Loucy (cell line): Measurements from ENCODE around the gene WDR37.
"Not testable (repeated sequence)": the region's sequence is repeated elsewhere in the genome, so short reads cannot be mapped to it uniquely, and the experiment has no call there.

Source experiments
- H2AFZ ChIP-seq: fragments of 200-600 bp; sonication (generic); 2 replicates; pipeline ENCODE4 v1.6.0; 2016; ENCODE audit warnings: antibody characterized with exemption, mild to moderate bottlenecking, low read length, moderate library complexity
- H3F3A ChIP-seq: fragments of 200-600 bp; 2 replicates; pipeline ENCODE4 v1.6.0; 2016; ENCODE audit warnings: antibody characterized with exemption, low read depth, mild to moderate bottlenecking
- H3K27me3 ChIP-seq: fragments of 200-600 bp; sonication (generic); 2 replicates; pipeline ENCODE4 v1.6.1; 2014; ENCODE audit warnings: low read length, mild to moderate bottlenecking; ENCODE audit not compliant: insufficient read depth, poor library complexity, severe bottlenecking
- H3K36me3 ChIP-seq: fragments of 200-600 bp; sonication (generic); 2 replicates; pipeline ENCODE4 v1.6.1; 2016; ENCODE audit warnings: low read length; ENCODE audit not compliant: insufficient read depth
- H3K4me1 ChIP-seq: fragments of 200-600 bp; sonication (generic); 2 replicates; pipeline ENCODE4 v1.5.1; 2014; ENCODE audit warnings: low read length, mild to moderate bottlenecking; ENCODE audit not compliant: insufficient read depth, poor library complexity, severe bottlenecking
- H3K4me2 ChIP-seq: fragments of 200-600 bp; sonication (generic); 2 replicates; pipeline ENCODE4 v1.6.0; 2014; ENCODE audit warnings: antibody characterized with exemption, low read length, low read depth, mild to moderate bottlenecking; ENCODE audit not compliant: poor library complexity, severe bottlenecking
- H3K4me3 ChIP-seq: fragments of 200-600 bp; sonication (generic); 2 replicates; pipeline ENCODE4 v1.5.1; 2014; ENCODE audit warnings: low read length, mild to moderate bottlenecking, mixed read lengths; ENCODE audit not compliant: poor library complexity, severe bottlenecking
- H3K79me2 ChIP-seq: fragments of 200-600 bp; sonication (generic); 2 replicates; pipeline ENCODE4 v1.6.1; 2014; ENCODE audit warnings: low read length; ENCODE audit not compliant: insufficient read depth
- H3K9ac ChIP-seq: fragments of 200-600 bp; sonication (generic); 2 replicates; pipeline ENCODE4 v1.6.0; 2014; ENCODE audit warnings: mild to moderate bottlenecking, low read depth, low read length, moderate library complexity; ENCODE audit not compliant: poor library complexity, severe bottlenecking
- H3K9me2 ChIP-seq: fragments of 200-600 bp; sonication (generic); replicated peaks from 2 replicates; pipeline ENCODE4 v1.6.1; 2016; ENCODE audit warnings: low read depth, low read length, mixed read lengths
- H3K9me3 ChIP-seq: fragments of 200-600 bp; sonication (generic); 2 replicates; pipeline ENCODE4 v1.6.1; 2014; ENCODE audit warnings: mild to moderate bottlenecking, antibody characterized with exemption, low read length, low read depth; ENCODE audit not compliant: insufficient read depth
- H4K20me1 ChIP-seq: fragments of 200-600 bp; sonication (generic); 2 replicates; pipeline ENCODE4 v1.6.0; 2014; ENCODE audit warnings: antibody characterized with exemption, low read length, mild to moderate bottlenecking; ENCODE audit not compliant: insufficient read depth, poor library complexity, severe bottlenecking
- EZH2phosphoT487 ChIP-seq: fragments of 200-600 bp; IDR thresholded peaks from 2 replicates; pipeline ENCODE4 v1.6.1; 2018; ENCODE audit warnings: antibody characterized with exemption, mild to moderate bottlenecking, moderate library complexity, borderline replicate concordance
- TF ChIP-seq, protein P1 (sequence below): fragments of 200-600 bp; sonication (generic); conservative IDR thresholded peaks from 2 replicates; pipeline ENCODE4 v1.5.1; 2014; ENCODE audit warnings: mild to moderate bottlenecking, antibody characterized with exemption, low read length

The WDR37 gene

DNA sequence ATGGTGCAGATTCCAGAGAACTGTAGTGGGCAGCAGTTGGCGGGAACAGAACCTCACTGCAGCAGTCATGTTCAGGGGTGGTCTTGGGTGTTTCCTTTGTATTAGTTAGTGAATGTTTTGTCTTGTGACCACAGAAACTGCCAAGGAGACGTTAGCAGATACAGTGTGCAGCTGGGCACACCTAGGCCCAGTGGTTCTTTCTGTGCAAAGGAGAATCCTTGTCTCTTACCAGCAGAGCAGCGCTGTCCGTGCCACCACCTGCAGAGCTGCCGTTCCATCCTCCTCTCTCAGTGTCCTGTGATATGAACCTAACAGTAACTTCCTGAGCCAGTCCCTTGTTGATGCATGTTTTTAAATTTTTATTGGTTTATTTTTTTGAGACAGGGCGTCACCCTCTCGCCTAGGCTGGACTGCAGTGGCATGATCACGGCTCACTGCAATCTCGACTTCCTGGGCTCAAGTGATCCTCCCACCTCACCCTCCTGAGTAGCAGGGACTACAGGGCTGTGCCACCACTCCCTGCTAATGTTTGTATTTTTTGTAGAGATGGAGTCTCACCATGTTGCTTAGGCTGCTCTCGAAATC lies 60.6 kb downstream of the WDR37 start:
- Histone ChIP-seq H2AFZ (no peak overlapping the region), H3K9me3 (no peaks in the 10 kb centered on the region), H4K20me1 (no peaks in the 10 kb centered on the region), H3K4me2 (no peak overlapping the region), H3K9me2 (no peaks in the 10 kb centered on the region), H3K27me3 (no peaks in the 10 kb centered on the region), H3K4me1 (peaks cover 60% of the 10 kb centered on the region), H3F3A (0 out of 2 replicates have a peak, but pooled peaks cover 7% of the 10 kb centered on the region), H3K36me3 (peaks cover 67% of the 10 kb centered on the region; the same call in 1 of the 2 replicates), H3K4me3 (no peak overlapping the region), H3K79me2 (peaks cover 11% of the 10 kb centered on the region; the same call in 1 of the 2 replicates), H3K9ac (no peak overlapping the region)
- no peak for TF ChIP-seq EZH2phosphoT487
- TF ChIP-seq, protein P1, sequence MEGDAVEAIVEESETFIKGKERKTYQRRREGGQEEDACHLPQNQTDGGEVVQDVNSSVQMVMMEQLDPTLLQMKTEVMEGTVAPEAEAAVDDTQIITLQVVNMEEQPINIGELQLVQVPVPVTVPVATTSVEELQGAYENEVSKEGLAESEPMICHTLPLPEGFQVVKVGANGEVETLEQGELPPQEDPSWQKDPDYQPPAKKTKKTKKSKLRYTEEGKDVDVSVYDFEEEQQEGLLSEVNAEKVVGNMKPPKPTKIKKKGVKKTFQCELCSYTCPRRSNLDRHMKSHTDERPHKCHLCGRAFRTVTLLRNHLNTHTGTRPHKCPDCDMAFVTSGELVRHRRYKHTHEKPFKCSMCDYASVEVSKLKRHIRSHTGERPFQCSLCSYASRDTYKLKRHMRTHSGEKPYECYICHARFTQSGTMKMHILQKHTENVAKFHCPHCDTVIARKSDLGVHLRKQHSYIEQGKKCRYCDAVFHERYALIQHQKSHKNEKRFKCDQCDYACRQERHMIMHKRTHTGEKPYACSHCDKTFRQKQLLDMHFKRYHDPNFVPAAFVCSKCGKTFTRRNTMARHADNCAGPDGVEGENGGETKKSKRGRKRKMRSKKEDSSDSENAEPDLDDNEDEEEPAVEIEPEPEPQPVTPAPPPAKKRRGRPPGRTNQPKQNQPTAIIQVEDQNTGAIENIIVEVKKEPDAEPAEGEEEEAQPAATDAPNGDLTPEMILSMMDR: no peak

DNA sequence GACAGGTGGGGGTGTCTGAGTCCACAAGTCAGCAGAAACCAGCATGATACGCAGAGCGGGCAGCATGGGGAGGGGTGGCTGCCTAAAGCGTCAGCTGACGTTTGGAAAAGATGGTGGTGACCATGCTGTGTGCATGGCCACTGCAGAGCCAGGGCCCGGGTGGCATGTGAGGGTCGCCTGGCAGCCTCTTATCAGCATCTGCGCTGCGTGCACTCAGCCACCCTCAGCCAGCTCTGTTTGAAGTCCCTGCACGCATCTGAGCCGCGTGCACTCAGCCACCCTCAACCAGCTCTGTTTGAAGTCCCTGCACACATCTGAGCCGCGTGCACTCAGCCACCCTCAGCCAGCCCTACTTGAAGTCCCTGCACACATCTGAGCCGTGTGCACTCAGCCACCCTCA lies 61.5 kb downstream of the WDR37 start:
- H2AFZ ChIP-seq: no peak overlapping the region
- H3K9ac ChIP-seq: no peak overlapping the region
- no peaks in the 10 kb centered on the region for H3K9me2 ChIP-seq
- H4K20me1 ChIP-seq: no peaks in the 10 kb centered on the region
- H3K9me3 ChIP-seq: no peaks in the 10 kb centered on the region
- peaks cover 76% of the 10 kb centered on the region; the same call in 1 of the 2 replicates for H3K36me3 ChIP-seq
- 0 out of 2 replicates have a peak, but pooled peaks cover 7% of the 10 kb centered on the region for H3F3A ChIP-seq
- TF ChIP-seq, protein P1: no peak
- no peak for TF ChIP-seq EZH2phosphoT487
- peaks cover 6% of the 10 kb centered on the region; the same call in 1 of the 2 replicates for H3K79me2 ChIP-seq
- H3K4me2 ChIP-seq: no peak overlapping the region
- no peaks in the 10 kb centered on the region for H3K27me3 ChIP-seq
- no peak overlapping the region for H3K4me3 ChIP-seq
- H3K4me1 ChIP-seq: peaks cover 52% of the 10 kb centered on the region

DNA sequence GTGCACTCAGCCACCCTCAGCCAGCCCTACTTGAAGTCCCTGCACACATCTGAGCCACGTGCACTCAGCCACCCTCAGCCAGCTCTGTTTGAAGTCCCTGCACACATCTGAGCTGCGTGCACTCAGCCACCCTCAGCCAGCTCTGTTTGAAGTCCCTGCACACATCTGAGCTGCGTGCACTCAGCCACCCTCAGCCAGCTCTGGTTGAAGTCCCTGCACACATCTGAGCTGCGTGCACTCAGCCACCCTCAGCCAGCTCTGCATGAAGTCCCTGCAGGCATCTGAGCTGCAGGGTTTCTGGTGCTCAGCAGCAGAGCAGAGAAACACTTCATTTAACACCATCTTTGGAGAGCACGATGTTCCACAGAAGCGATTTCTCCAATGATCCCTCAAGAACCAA lies 62.1 kb downstream of the WDR37 start:
- not testable (repeated sequence) for H4K20me1 ChIP-seq, H3K4me3 ChIP-seq, H2AFZ ChIP-seq, H3K9me2 ChIP-seq, H3K9ac ChIP-seq, H3K4me2 ChIP-seq, H3K27me3 ChIP-seq, H3F3A ChIP-seq, H3K79me2 ChIP-seq, H3K9me3 ChIP-seq
- peaks cover 45% of the 10 kb centered on the region for H3K4me1 ChIP-seq
- H3K36me3 ChIP-seq: peaks cover 71% of the 10 kb centered on the region; the same call in 1 of the 2 replicates

DNA sequence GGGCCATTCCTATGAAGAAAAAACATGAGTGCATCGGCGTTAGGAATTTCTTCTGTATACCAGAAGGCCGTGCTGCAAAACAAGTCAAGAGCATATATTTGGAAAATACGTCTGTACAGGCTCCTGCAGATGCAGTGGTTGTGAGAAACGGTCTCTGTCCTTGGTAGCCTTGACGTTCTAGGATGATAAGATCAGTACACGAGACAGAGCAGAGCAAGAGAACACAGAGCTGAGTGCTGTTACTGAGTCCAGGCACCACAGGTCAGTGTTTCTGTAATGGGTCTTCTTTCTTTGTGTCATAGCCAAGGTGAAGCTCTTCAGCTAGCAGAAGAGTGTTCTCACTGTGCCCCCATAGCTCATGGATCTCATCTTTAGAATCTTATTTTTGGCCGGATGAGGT lies 62.8 kb downstream of the WDR37 start:
- H3K79me2 ChIP-seq: peaks cover 14% of the 10 kb centered on the region; the same call in 1 of the 2 replicates
- H3K9me3 ChIP-seq: no peaks in the 10 kb centered on the region
- H3K36me3 ChIP-seq: peaks cover 75% of the 10 kb centered on the region; the same call in 1 of the 2 replicates
- 0 out of 2 replicates have a peak, but pooled peaks cover 3% of the 10 kb centered on the region for H3F3A ChIP-seq
- H4K20me1 ChIP-seq: no peaks in the 10 kb centered on the region
- H3K4me2 ChIP-seq: no peak overlapping the region
- H3K4me1 ChIP-seq: peaks cover 40% of the 10 kb centered on the region
- H3K4me3 ChIP-seq: no peak overlapping the region
- H3K9me2 ChIP-seq: no peaks in the 10 kb centered on the region
- TF ChIP-seq EZH2phosphoT487: no peak
- TF ChIP-seq, protein P1: no peak
- H3K9ac ChIP-seq: no peak overlapping the region
- no peak overlapping the region for H2AFZ ChIP-seq
- H3K27me3 ChIP-seq: no peaks in the 10 kb centered on the region
